HFFc6 (cell line): Measurements from ENCODE around the gene OMP. TPM values are rescaled to one million over a fixed set of nuclear protein-coding genes. Genes with fewer than 3 reads are reported as not detected.

Source experiments
- DNase-seq: peaks from one replicate; pipeline ENCODE4 v3.0.0-alpha.2; 2018
- H3K27ac Mint-ChIP-seq: 2 replicates; pipeline ENCODE4 v1.8.0; 2020; ENCODE audit warnings: mild to moderate bottlenecking, mixed read lengths
- H3K27me3 Mint-ChIP-seq: 2 replicates; pipeline ENCODE4 v1.8.0; 2021; ENCODE audit warnings: mild to moderate bottlenecking, moderate library complexity, mixed read lengths; ENCODE audit not compliant: insufficient read depth
- H3K36me3 Mint-ChIP-seq: 2 replicates; pipeline ENCODE4 v1.8.0; 2021; ENCODE audit warnings: low read depth, mixed read lengths
- H3K4me1 Mint-ChIP-seq: 2 replicates; pipeline ENCODE4 v1.8.0; 2020; ENCODE audit warnings: low read depth, mixed read lengths
- H3K4me3 Mint-ChIP-seq: 2 replicates; pipeline ENCODE4 v1.8.0; 2020; ENCODE audit warnings: mild to moderate bottlenecking, moderate library complexity, mixed read lengths
- H3K9me3 Mint-ChIP-seq: 2 replicates; pipeline ENCODE4 v1.8.0; 2020; ENCODE audit warnings: mild to moderate bottlenecking, mixed read lengths
- CTCF ChIP-seq: fragments of 200-600 bp; sonication (generic); IDR thresholded peaks from 2 replicates; pipeline ENCODE4 v1.5.0; 2021; ENCODE audit warnings: antibody characterized with exemption, mild to moderate bottlenecking
- total RNA-seq, 6 experiments: library from RNA; stranded (reverse); fragmentation: NEBNext Ultra II Directional; extraction: Animal tissue kit (Norgen Biotek cat#: 25700); gene quantifications; 2 replicates in 1 of 6; 3 replicates in 5 of 6; pipeline ENCODE4 v1.2.3, GENCODE V29; 2021

Gene OMP
- total RNA-seq, 6 experiments from 2014 or later: 0.77 TPM; not detected in 5

GRCh38 chr11:77062924-77063323 lies 39.7 kb upstream of the OMP start:
- Mint-ChIP-seq H3K4me1 (peaks cover 15% of the 10 kb centered on the region), H3K27me3 (peaks cover 6% of the 10 kb centered on the region), H3K9me3 (no peaks in the 10 kb centered on the region), H3K4me3 (no peak overlapping the region), H3K27ac (no peak overlapping the region), H3K36me3 (no peaks in the 10 kb centered on the region)
- TF ChIP-seq CTCF: peak; percentile 46
- DNase-seq: no peak

- DNase-seq: no peak
- Mint-ChIP-seq H3K9me3 (no peaks in the 10 kb centered on the region), H3K27ac (no peak overlapping the region), H3K4me1 (peaks cover 20% of the 10 kb centered on the region), H3K36me3 (no peaks in the 10 kb centered on the region), H3K27me3 (peaks cover 6% of the 10 kb centered on the region), H3K4me3 (no peak overlapping the region)
- no peak for TF ChIP-seq CTCF
These were observed 39.2 kb upstream of the OMP start for GRCh38 chr11:77063407-77063806.

GRCh38 chr11:77063861-77064260 lies 38.8 kb upstream of the OMP start:
- Mint-ChIP-seq H3K4me3 (no peak overlapping the region), H3K36me3 (no peaks in the 10 kb centered on the region), H3K27ac (no peak overlapping the region), H3K4me1 (peaks cover 24% of the 10 kb centered on the region), H3K9me3 (no peaks in the 10 kb centered on the region), H3K27me3 (peaks cover 6% of the 10 kb centered on the region)
- DNase-seq: no peak
- no peak for TF ChIP-seq CTCF

GRCh38 chr11:77064648-77065217 lies 37.9 kb upstream of the OMP start:
- no peak for TF ChIP-seq CTCF

GRCh38 chr11:77065878-77066228 lies 36.8 kb upstream of the OMP start:
- Mint-ChIP-seq H3K9me3 (no peaks in the 10 kb centered on the region), H3K4me1 (peaks cover 31% of the 10 kb centered on the region), H3K27me3 (peaks cover 1% of the 10 kb centered on the region), H3K4me3 (peak overlapping the region; percentile 97), H3K27ac (peak overlapping the region; percentile 95), H3K36me3 (no peaks in the 10 kb centered on the region)
- DNase-seq: peak; percentile 53
- no peak for TF ChIP-seq CTCF

More at GRCh38 chr11:77064648-77065217, 37.9 kb upstream of the OMP start:
- Mint-ChIP-seq H3K4me3 (no peak overlapping the region), H3K36me3 (no peaks in the 10 kb centered on the region), H3K27ac (no peak overlapping the region), H3K4me1 (peaks cover 26% of the 10 kb centered on the region), H3K27me3 (peaks cover 6% of the 10 kb centered on the region), H3K9me3 (no peaks in the 10 kb centered on the region)
- DNase-seq: no peak
